T-cell (primary cell): ENCODE data around the gene ZNF805. TPM values are rescaled to one million over a fixed set of nuclear protein-coding genes. Genes with fewer than 3 reads are reported as not detected.
A peak's percentile ranks its signal among the peaks of the same experiment; 100 is the strongest.

Source experiments
- ATAC-seq, 4 experiments: fragments of 200-7000 bp in 3 of 4; fragments of 150-1000 bp in 1 of 4; cut with Tn5 transposase; replicated peaks in 1 of 4; 1 replicate in 3 of 4; 2 replicates in 1 of 4; pipeline ENCODE4 v1.10.0; 2021; ENCODE audit warnings: moderate library complexity in 3 of 4, mild to moderate bottlenecking in 2 of 4, moderate number of reproducible peaks in 1 of 4
- CTCF ChIA-PET, 2 donors: fragments of 300-600 bp; sonication (Branson Sonifier 250); formaldehyde crosslinking; loops; one replicate each; lab custom pipeline; 2022; ENCODE audit warnings: antibody characterized with exemption in 2 of 2; lab: Charles Lee
- POLR2A ChIA-PET, 2 donors: fragments of 300-600 bp; sonication (Branson Sonifier 250); formaldehyde crosslinking; loops; one replicate each; lab custom pipeline; 2022; ENCODE audit warnings: antibody characterized with exemption in 2 of 2; lab: Charles Lee
- DNase-seq, 35 experiments: peaks; one replicate each; pipeline versions ENCODE4 v3.0.0 to v3.0.0-alpha.2; 2013 to 2023
- H3K27ac ChIP-seq: one replicate; pipeline ENCODE4 v1.5.1; 2013; ENCODE audit warnings: low read length
- H3K27me3 ChIP-seq, 2 experiments: replicated peaks in 1 of 2; 1 replicate in 1 of 2; 2 replicates in 1 of 2; pipeline versions ENCODE4 v1.6.1 to v1.7.0; 2013; ENCODE audit warnings: low read length in 1 of 2, mixed read lengths in 1 of 2; ENCODE audit not compliant: control insufficient read depth in 2 of 2, insufficient read depth in 2 of 2; ENCODE audit errors: extremely low read depth in 1 of 2
- H3K36me3 ChIP-seq, 2 donors: 1 replicate in 1 of 2; 2 replicates in 1 of 2; pipeline versions ENCODE4 v1.6.1 to v1.7.0; 2013; ENCODE audit warnings: low read length in 1 of 2; ENCODE audit not compliant: control insufficient read depth in 2 of 2, insufficient read depth in 1 of 2; ENCODE audit errors: extremely low read depth in 1 of 2
- H3K4me1 ChIP-seq, 2 experiments: 1 replicate in 1 of 2; 2 replicates in 1 of 2; pipeline versions ENCODE4 v1.6.1 to v1.7.0; 2013; ENCODE audit warnings: low read length in 2 of 2, mixed read lengths in 1 of 2; ENCODE audit not compliant: insufficient read depth in 2 of 2, control insufficient read depth in 1 of 2; ENCODE audit errors: extremely low read depth in 1 of 2
- H3K4me3 ChIP-seq, 2 donors: 1 replicate in 1 of 2; 2 replicates in 1 of 2; pipeline versions ENCODE4 v1.5.1 to v1.7.0; 2013; ENCODE audit warnings: mild to moderate bottlenecking in 2 of 2, low read length in 1 of 2, moderate library complexity in 1 of 2; ENCODE audit not compliant: control insufficient read depth in 1 of 2; ENCODE audit errors: extremely low read depth in 1 of 2
- H3K9me3 ChIP-seq: 2 replicates; pipeline ENCODE4 v1.7.0; 2013
- H3K27ac Mint-ChIP-seq, 2 donors: one replicate each; pipeline ENCODE4 v1.8.0; 2020 to 2021; ENCODE audit warnings: mild to moderate bottlenecking in 2 of 2, mixed read lengths in 2 of 2
- H3K27me3 Mint-ChIP-seq, 2 donors: one replicate each; pipeline ENCODE4 v1.8.0; 2021 to 2022; ENCODE audit warnings: mixed read lengths in 2 of 2
- H3K36me3 Mint-ChIP-seq: one replicate; pipeline ENCODE4 v1.8.0; 2021; ENCODE audit warnings: mixed read lengths
- H3K4me1 Mint-ChIP-seq, 3 donors: one replicate each; pipeline ENCODE4 v1.8.0; 2020 to 2022; ENCODE audit warnings: mixed read lengths in 3 of 3, mild to moderate bottlenecking in 1 of 3
- H3K4me3 Mint-ChIP-seq, 3 donors: one replicate each; pipeline ENCODE4 v1.8.0; 2020 to 2022; ENCODE audit warnings: mild to moderate bottlenecking in 3 of 3, mixed read lengths in 3 of 3, moderate library complexity in 3 of 3
- H3K9me3 Mint-ChIP-seq, 3 donors: one replicate each; pipeline ENCODE4 v1.8.0; 2020 to 2022; ENCODE audit warnings: mixed read lengths in 3 of 3
- WGBS: methylation state at CpG from one replicate; pipeline ENCODE4 v1.1.5; 2013; ENCODE audit warnings: missing lambda C conversion rate; ENCODE audit not compliant: insufficient coverage; 5-methylcytosine and 5-hydroxymethylcytosine counted together
- total RNA-seq, 35 experiments: library from RNA in 6 of 35; stranded (reverse) in 6 of 35; fragments of 120-200 nt in 1 of 35; gene quantifications; one replicate each; pipeline versions ENCODE4 v1.2.1 to v1.2.4 and lab custom pipeline; 2013 to 2026

The ZNF805 gene
- total RNA-seq, 5 donors from 2014 or later (not counting 1 experiment from before 2014, with no cell fraction given), result 18.6 to 30.6 (median 19.3) TPM

- ATAC-seq (peak; percentile 93 to 97 (median 96)), DNase-seq (peak; percentile 92 to 99 (median 96))
- CTCF ChIA-PET, result no interaction called here
- Mint-ChIP-seq H3K4me1 (peaks cover 30 to 37% (median 32%) of the 10 kb centered on the region in 3 donors), H3K36me3 (peaks cover 33% of the 10 kb centered on the region), H3K9me3 (peaks cover 0 to 4% (median 0%) of the 10 kb centered on the region in 3 donors), H3K4me3 (no peak within 1 kb of the TSS), H3K27me3 (no peaks in the 10 kb centered on the region), H3K27ac (no peak within 1 kb of the TSS)
- Histone ChIP-seq H3K36me3 (peaks cover 0 to 16% of the 10 kb centered on the region in 2 donors), H3K27ac (peak within 1 kb of the TSS; percentile 96), H3K4me1 (peaks cover 20 to 34% of the 10 kb centered on the region in 2 experiments), H3K27me3 (no peaks in the 10 kb centered on the region), H3K4me3 (peak within 1 kb of the TSS; percentile 59 to 65), H3K9me3 (no peaks in the 10 kb centered on the region)
- POLR2A ChIA-PET, result no interaction called here
- under 1% methylated on average over 69 of the region's 71 CpGs for WGBS
Measured at GRCh38 chr19:57280165-57280961, 39.9 kb downstream of the ZNF805 start, which contains the start of gene ZNF460. ZNF460 (plus strand) TSS chr19:57280485; CDS start chr19:57280807, 322 bp downstream.

- ChIA-PET POLR2A (interaction anchor here in 1 of 2 donors (0.7 kb wide), 1 partner anchor 634 kb away, joined by 5 read pairs; no protein-coding TSS in a partner anchor), CTCF (no interaction called here)
- H3K4me1 ChIP-seq, result peaks cover 20 to 34% of the 10 kb centered on the region in 2 experiments
- H3K9me3 ChIP-seq, result no peaks in the 10 kb centered on the region
- H3K27ac ChIP-seq, result peak overlapping the region; percentile 96
- H3K4me1 Mint-ChIP-seq, result peaks cover 32 to 41% (median 33%) of the 10 kb centered on the region in 3 donors
- H3K27ac Mint-ChIP-seq, result no peak overlapping the region
- ATAC-seq (no peak), DNase-seq (peak in 23 of 35 experiments; percentile 5 to 66 (median 26))
- no peaks in the 10 kb centered on the region for H3K27me3 ChIP-seq
- H3K27me3 Mint-ChIP-seq, result no peaks in the 10 kb centered on the region
- peak overlapping the region; percentile 59 to 65 for H3K4me3 ChIP-seq
- H3K36me3 Mint-ChIP-seq, result peaks cover 32% of the 10 kb centered on the region
- H3K4me3 Mint-ChIP-seq, result no peak overlapping the region
- WGBS, result 3% methylated on average over 2 of the region's 6 CpGs
- H3K9me3 Mint-ChIP-seq, result peaks cover 0 to 5% (median 0%) of the 10 kb centered on the region in 3 donors
- H3K36me3 ChIP-seq, result peaks cover 0 to 22% of the 10 kb centered on the region in 2 donors
Measured at GRCh38 chr19:57280962-57281400, 40.5 kb downstream of the ZNF805 start.

- ChIA-PET POLR2A (no interaction called here), CTCF (no interaction called here)
- DNase-seq, result no peak
- H3K4me1 Mint-ChIP-seq, result peaks cover 35 to 47% (median 35%) of the 10 kb centered on the region in 3 donors
- H3K27me3 ChIP-seq, result no peaks in the 10 kb centered on the region
- no peaks in the 10 kb centered on the region for H3K27me3 Mint-ChIP-seq
- H3K27ac ChIP-seq, result no peak overlapping the region
- WGBS, result 80% methylated on average over 2 of the region's 5 CpGs
- H3K36me3 ChIP-seq, result peaks cover 0 to 33% of the 10 kb centered on the region in 2 donors
- no peak for ATAC-seq
- no peaks in the 10 kb centered on the region for H3K9me3 ChIP-seq
- H3K9me3 Mint-ChIP-seq, result peaks cover 0 to 9% (median 0%) of the 10 kb centered on the region in 3 donors
- peaks cover 37% of the 10 kb centered on the region for H3K36me3 Mint-ChIP-seq
- peaks cover 20 to 34% of the 10 kb centered on the region in 2 experiments for H3K4me1 ChIP-seq
- H3K4me3 ChIP-seq, result peak overlapping the region in 1 of 2 donors; percentile 29
- peak overlapping the region; percentile 1 to 71 for H3K27ac Mint-ChIP-seq
- no peak overlapping the region for H3K4me3 Mint-ChIP-seq
Measured at GRCh38 chr19:57282011-57282643, 41.7 kb downstream of the ZNF805 start.

GRCh38 chr19:57288373-57288772 lies 47.9 kb downstream of the ZNF805 start:
- H3K27ac ChIP-seq, result no peak overlapping the region
- peaks cover 27 to 92% of the 10 kb centered on the region in 2 donors for H3K36me3 ChIP-seq
- ChIA-PET CTCF (no interaction called here), POLR2A (interaction anchor here in 1 of 2 donors (0.7 kb wide), 1 partner anchor 138 kb away, joined by 5 read pairs; no protein-coding TSS in a partner anchor)
- H3K27me3 ChIP-seq, result peaks cover 0 to 4% of the 10 kb centered on the region in 2 experiments
- no peak for ATAC-seq
- H3K27ac Mint-ChIP-seq, result no peak overlapping the region
- WGBS, result 100% methylated on average over 2 of the region's 4 CpGs
- no peak overlapping the region for H3K4me3 ChIP-seq
- peaks cover 12% of the 10 kb centered on the region for H3K9me3 ChIP-seq
- no peak for DNase-seq
- no peaks in the 10 kb centered on the region for H3K27me3 Mint-ChIP-seq
- H3K4me3 Mint-ChIP-seq, result no peak overlapping the region
- peaks cover 5 to 44% (median 31%) of the 10 kb centered on the region in 3 donors for H3K9me3 Mint-ChIP-seq
- H3K4me1 Mint-ChIP-seq, result peaks cover 13 to 30% (median 19%) of the 10 kb centered on the region in 3 donors
- peaks cover 80% of the 10 kb centered on the region for H3K36me3 Mint-ChIP-seq
- no peaks in the 10 kb centered on the region for H3K4me1 ChIP-seq

- peaks cover 27 to 83% of the 10 kb centered on the region in 2 donors for H3K36me3 ChIP-seq
- Mint-ChIP-seq H3K4me3 (no peak overlapping the region), H3K4me1 (peaks cover 3 to 13% (median 12%) of the 10 kb centered on the region in 3 donors), H3K27ac (no peak overlapping the region), H3K36me3 (peaks cover 90% of the 10 kb centered on the region), H3K27me3 (no peaks in the 10 kb centered on the region), H3K9me3 (peaks cover 16 to 58% (median 51%) of the 10 kb centered on the region in 3 donors)
- CTCF ChIA-PET, result no interaction called here
- no peak for ATAC-seq
- WGBS, result no CpG with 5 or more reads among the region's 11 CpGs
- peak overlapping the region in 1 of 2 donors; percentile 56 for H3K4me3 ChIP-seq
- H3K9me3 ChIP-seq, result peaks cover 15% of the 10 kb centered on the region
- no peak overlapping the region for H3K27ac ChIP-seq
- peaks cover 0 to 4% of the 10 kb centered on the region in 2 experiments for H3K27me3 ChIP-seq
- DNase-seq, result no peak
- POLR2A ChIA-PET, result no interaction called here
- H3K4me1 ChIP-seq, result no peaks in the 10 kb centered on the region
Measured at GRCh38 chr19:57290970-57291369, 50.5 kb downstream of the ZNF805 start.

- Histone ChIP-seq H3K27me3 (peaks cover 0 to 4% of the 10 kb centered on the region in 2 experiments), H3K4me1 (no peaks in the 10 kb centered on the region), H3K36me3 (peaks cover 27 to 73% of the 10 kb centered on the region in 2 donors), H3K4me3 (no peak overlapping the region), H3K9me3 (peaks cover 15% of the 10 kb centered on the region), H3K27ac (no peak overlapping the region)
- peaks cover 91% of the 10 kb centered on the region for H3K36me3 Mint-ChIP-seq
- H3K4me1 Mint-ChIP-seq, result peaks cover 4 to 15% (median 5%) of the 10 kb centered on the region in 3 donors
- no peak overlapping the region for H3K4me3 Mint-ChIP-seq
- ChIA-PET CTCF (no interaction called here), POLR2A (interaction anchor here (0.6 to 0.7 kb wide), 2 partner anchors 75 to 91 kb away, joined by 3 to 5 read pairs; no protein-coding TSS in a partner anchor)
- no peak overlapping the region for H3K27ac Mint-ChIP-seq
- no CpG with 5 or more reads among the region's 1 CpG for WGBS
- DNase-seq (no peak), ATAC-seq (no peak)
- H3K27me3 Mint-ChIP-seq, result no peaks in the 10 kb centered on the region
- peaks cover 17 to 61% (median 61%) of the 10 kb centered on the region in 3 donors for H3K9me3 Mint-ChIP-seq
Measured at GRCh38 chr19:57292547-57292946, 52.1 kb downstream of the ZNF805 start.
